H1 (cell line): ENCODE measurements around the gene DMWD. TPM values are rescaled to one million over a fixed set of nuclear protein-coding genes. Genes with fewer than 3 reads are reported as not detected.

Source experiments
- CTCF ChIA-PET: fragments of 300-600 bp; sonication (Branson Sonifier 250); formaldehyde crosslinking; loops from one replicate; lab custom pipeline; 2021; ENCODE audit not compliant: partially characterized antibody; lab: Charles Lee
- POLR2A ChIA-PET: fragments of 300-600 bp; sonication (Branson Sonifier 250); formaldehyde crosslinking; loops from one replicate; lab custom pipeline; 2021; ENCODE audit warnings: inconsistent platforms; ENCODE audit not compliant: partially characterized antibody; lab: Charles Lee
- DNase-seq, 2 experiments: peaks; one replicate each; pipeline versions ENCODE4 v3.0.0 to v3.0.0-alpha.2; 2010 to 2022; ENCODE audit warnings: low spot score in 2 of 2, low read depth in 1 of 2, mixed read lengths in 1 of 2
- FAIRE-seq: peaks from 2 replicates; lab custom pipeline; 2011; peaks lifted over from hg19 to GRCh38; lab: Jason Lieb, UNC
- H2AFZ ChIP-seq: 2 replicates; pipeline ENCODE4 v1.8.1; 2012; ENCODE audit warnings: low read length, inconsistent platforms
- H2AK5ac ChIP-seq: 2 replicates; pipeline ENCODE4 v1.6.1; 2013; ENCODE audit warnings: low read depth, low read length
- H2BK120ac ChIP-seq: replicated peaks from 2 replicates; pipeline ENCODE3; 2013; ENCODE audit warnings: low read depth, low read length, inconsistent platforms
- H2BK12ac ChIP-seq: 2 replicates; pipeline ENCODE4 v1.6.1; 2013; ENCODE audit warnings: low read depth, low read length
- H2BK15ac ChIP-seq: 2 replicates; pipeline ENCODE4 v1.6.1; 2013; ENCODE audit warnings: low read length
- H2BK20ac ChIP-seq: 2 replicates; pipeline ENCODE4 v1.6.1; 2013; ENCODE audit warnings: low read length
- H2BK5ac ChIP-seq: 2 replicates; pipeline ENCODE4 v1.6.1; 2013; ENCODE audit warnings: low read depth, low read length
- H3K14ac ChIP-seq: 2 replicates; pipeline ENCODE4 v1.6.1; 2013; ENCODE audit warnings: inconsistent platforms; ENCODE audit not compliant: insufficient read length
- H3K18ac ChIP-seq: 2 replicates; pipeline ENCODE4 v1.6.1; 2013; ENCODE audit warnings: low read length; ENCODE audit errors: extremely low read depth
- H3K23ac ChIP-seq: 2 replicates; pipeline ENCODE4 v1.6.1; 2013; ENCODE audit warnings: inconsistent platforms; ENCODE audit not compliant: insufficient read length
- H3K23me2 ChIP-seq: 2 replicates; pipeline ENCODE4 v1.6.1; 2013; ENCODE audit warnings: low read depth, low read length
- H3K27ac ChIP-seq: 2 replicates; pipeline ENCODE4 v1.6.1; 2011; ENCODE audit warnings: low read depth, low read length, inconsistent platforms
- H3K27me3 ChIP-seq, 4 experiments: replicated peaks in 1 of 4; 1 replicate in 1 of 4; 2 replicates in 3 of 4; pipeline versions ENCODE4 v1.6.1 to v1.8.1; 2011 to 2013; ENCODE audit warnings: low read length in 3 of 4, mild to moderate bottlenecking in 3 of 4, inconsistent platforms in 2 of 4, mixed read lengths in 2 of 4, moderate library complexity in 1 of 4; ENCODE audit not compliant: control insufficient read depth in 3 of 4, insufficient read depth in 3 of 4; ENCODE audit errors: extremely low read depth in 1 of 4
- H3K36me3 ChIP-seq, 4 experiments: 2 replicates each; pipeline versions ENCODE4 v1.6.1 to v1.8.1; 2011 to 2013; ENCODE audit warnings: mild to moderate bottlenecking in 4 of 4, low read length in 3 of 4, moderate library complexity in 2 of 4, control low read depth in 1 of 4, inconsistent platforms in 1 of 4; ENCODE audit not compliant: insufficient read depth in 4 of 4, control insufficient read depth in 2 of 4
- H3K4ac ChIP-seq: replicated peaks from 2 replicates; pipeline ENCODE3; 2013; ENCODE audit warnings: low read length, low read depth, mixed read lengths, inconsistent platforms; ENCODE audit not compliant: insufficient read length
- H3K4me1 ChIP-seq, 4 experiments: replicated peaks in 1 of 4; 1 replicate in 1 of 4; 2 replicates in 3 of 4; pipeline versions ENCODE4 v1.6.1 to v1.8.1; 2011 to 2013; ENCODE audit warnings: low read length in 3 of 4, inconsistent platforms in 2 of 4, mixed read lengths in 1 of 4; ENCODE audit not compliant: insufficient read depth in 4 of 4, control insufficient read depth in 3 of 4
- H3K4me2 ChIP-seq, 2 experiments: 2 replicates each; pipeline versions ENCODE4 v1.6.1 to v1.8.1; 2011 to 2013; ENCODE audit warnings: low read depth in 2 of 2, low read length in 2 of 2, control low read depth in 1 of 2, inconsistent platforms in 1 of 2, mild to moderate bottlenecking in 1 of 2; ENCODE audit not compliant: insufficient read depth in 1 of 2
- H3K4me3 ChIP-seq, 4 experiments: fragments of 200-600, 300-600 bp in 1 of 4; sonication (generic), shearing (Covaris generic), sonication (Bioruptor Twin) in 1 of 4; 2 replicates each; pipeline versions ENCODE4 v1.5.1 to v1.8.1; 2011 to 2016; ENCODE audit warnings: low read length in 4 of 4, low read depth in 3 of 4, control low read depth in 2 of 4, inconsistent platforms in 2 of 4, mild to moderate bottlenecking in 2 of 4, mixed read lengths in 1 of 4, moderate library complexity in 1 of 4; ENCODE audit not compliant: insufficient read depth in 2 of 4; ENCODE audit errors: extremely low read depth in 1 of 4
- H3K56ac ChIP-seq: replicated peaks from 2 replicates; pipeline ENCODE3; 2013; ENCODE audit warnings: low read depth, mild to moderate bottlenecking, mixed read lengths, low read length, inconsistent platforms; ENCODE audit not compliant: insufficient read length
- H3K79me1 ChIP-seq: 2 replicates; pipeline ENCODE4 v1.6.1; 2013; ENCODE audit warnings: low read depth, low read length, control low read depth
- H3K79me2 ChIP-seq, 2 experiments: 2 replicates each; pipeline versions ENCODE4 v1.6.1 to v1.8.1; 2012 to 2013; ENCODE audit warnings: low read length in 2 of 2, mild to moderate bottlenecking in 2 of 2, inconsistent platforms in 1 of 2; ENCODE audit not compliant: insufficient read depth in 2 of 2, control insufficient read depth in 1 of 2
- H3K9ac ChIP-seq, 4 experiments: replicated peaks in 1 of 4; 1 replicate in 1 of 4; 2 replicates in 3 of 4; pipeline versions ENCODE4 v1.6.1 to v1.8.1; 2011 to 2013; ENCODE audit warnings: low read depth in 3 of 4, low read length in 3 of 4, control low read depth in 2 of 4, mild to moderate bottlenecking in 2 of 4, moderate library complexity in 2 of 4, inconsistent platforms in 1 of 4; ENCODE audit errors: extremely low read depth in 1 of 4
- H3K9me3 ChIP-seq, 2 experiments: 2 replicates each; pipeline versions ENCODE4 v1.6.1 to v1.8.1; 2012 to 2013; ENCODE audit warnings: mild to moderate bottlenecking in 2 of 2, moderate library complexity in 2 of 2, control low read depth in 1 of 2, inconsistent platforms in 1 of 2, low read depth in 1 of 2, low read length in 1 of 2, mixed read lengths in 1 of 2; ENCODE audit not compliant: insufficient read depth in 2 of 2
- H4K20me1 ChIP-seq, 2 experiments: replicated peaks in 1 of 2; 2 replicates each; pipeline versions ENCODE3 to v1.8.1; 2011 to 2013; ENCODE audit warnings: inconsistent platforms in 2 of 2, low read length in 2 of 2, mild to moderate bottlenecking in 1 of 2; ENCODE audit not compliant: insufficient read depth in 2 of 2, control insufficient read depth in 1 of 2
- H4K5ac ChIP-seq: 2 replicates; pipeline ENCODE4 v1.6.1; 2013; ENCODE audit warnings: low read length, low read depth, mixed read lengths, inconsistent platforms; ENCODE audit not compliant: insufficient read length
- H4K8ac ChIP-seq: 2 replicates; pipeline ENCODE4 v1.8.0; 2013; ENCODE audit warnings: mild to moderate bottlenecking, moderate library complexity, low read length, inconsistent platforms; ENCODE audit not compliant: insufficient read depth; ENCODE audit errors: extremely low read depth
- H4K91ac ChIP-seq: replicated peaks from 2 replicates; pipeline ENCODE3; 2013; ENCODE audit warnings: low read length, mixed read lengths, inconsistent platforms; ENCODE audit not compliant: insufficient read length
- CHD1 ChIP-seq: IDR thresholded peaks from 2 replicates; pipeline ENCODE4 v1.6.1; 2012; ENCODE audit warnings: low read depth, low read length, improper control_type of control experiment
- E2F6 ChIP-seq: IDR thresholded peaks from 2 replicates; pipeline ENCODE4 v1.6.1; 2012; ENCODE audit warnings: inconsistent platforms
- EGR1 ChIP-seq: IDR thresholded peaks from 2 replicates; pipeline ENCODE4 v1.6.1; 2011; ENCODE audit warnings: low read depth, low read length, borderline replicate concordance
- HDAC2 ChIP-seq, 2 experiments: fragments of 300-600 bp in 1 of 2; sonication (generic) in 1 of 2; IDR thresholded peaks; 2 replicates each; pipeline ENCODE4 v1.6.1; 2011 to 2012; ENCODE audit warnings: low read depth in 2 of 2, low read length in 2 of 2, mild to moderate bottlenecking in 2 of 2, moderate library complexity in 2 of 2, borderline replicate concordance in 1 of 2, inconsistent platforms in 1 of 2
- KDM1A ChIP-seq: fragments of 200-600, 300-600 bp; sonication (generic); IDR thresholded peaks from 2 replicates; pipeline ENCODE4 v1.7.1; 2016; ENCODE audit warnings: mild to moderate bottlenecking, low read length, borderline replicate concordance
- MAX ChIP-seq: IDR thresholded peaks from 2 replicates; pipeline ENCODE4 v1.6.1; 2012; ENCODE audit warnings: inconsistent platforms
- POLR2A ChIP-seq, 2 experiments: IDR thresholded peaks; 1 replicate in 1 of 2; 2 replicates in 1 of 2; pipeline ENCODE4 v1.6.1; 2011; ENCODE audit warnings: low read depth in 2 of 2, low read length in 2 of 2, mild to moderate bottlenecking in 2 of 2; ENCODE audit errors: control extremely low read depth in 1 of 2
- SIN3A ChIP-seq, 2 experiments: IDR thresholded peaks in 1 of 2; conservative IDR thresholded peaks in 1 of 2; 2 replicates each; pipeline ENCODE4 v1.6.1; 2011 to 2012; ENCODE audit warnings: low read length in 2 of 2, improper control_type of control experiment in 1 of 2, low read depth in 1 of 2, mild to moderate bottlenecking in 1 of 2
- TBP ChIP-seq: IDR thresholded peaks from 2 replicates; pipeline ENCODE4 v1.6.1; 2011; ENCODE audit warnings: low read depth, low read length, improper control_type of control experiment
- USF2 ChIP-seq: IDR thresholded peaks from 2 replicates; pipeline ENCODE4 v1.6.1; 2011; ENCODE audit warnings: low read length, improper control_type of control experiment
- WGBS, 2 experiments: shearing (Covaris generic) in 1 of 2; methylation state at CpG; one replicate each; pipeline versions ENCODE4 v1.1.6 to v1.1.7; 2013 to 2015; ENCODE audit warnings: low lambda C conversion rate in 2 of 2, mixed read lengths in 2 of 2, inconsistent platforms in 1 of 2, low coverage in 1 of 2, missing lambda C conversion rate in 1 of 2; ENCODE audit not compliant: insufficient replicate concordance in 2 of 2, insufficient coverage in 1 of 2, insufficient read length in 1 of 2; ENCODE audit errors: extremely low coverage in 1 of 2, missing lambda C conversion rate in 1 of 2; 5-methylcytosine and 5-hydroxymethylcytosine counted together
- polyA plus RNA-seq, 7 experiments: library from polyadenylated mRNA; depleted of rRNA in 3 of 7; stranded (reverse) in 5 of 7; unstranded in 2 of 7; fragments of >200 nt in 5 of 7; fragments of 200-250 nt in 2 of 7; gene quantifications; 1 replicate in 5 of 7; 2 replicates in 1 of 7; 4 replicates in 1 of 7; pipeline versions ENCODE4 v1.2.1 to v1.2.3, GENCODE V29; 2011 to 2013; ENCODE audit warnings: missing spikeins in 2 of 7, mixed read lengths in 2 of 7
- total RNA-seq: library from RNA; stranded (reverse); fragmentation: NEBNext Ultra II Directional; extraction: Animal tissue kit (Norgen Biotek cat#: 25700); gene quantifications from 2 replicates; pipeline ENCODE4 v1.2.1, GENCODE V29; 2021

Gene DMWD
- total and polyA plus RNA-seq, 2 of the 8 experiments (the other 6 are each of a cell fraction or from before 2014, with no cell fraction given), result 13.6 to 41.0 TPM

GRCh38 chr19:45767410-45767880 lies 25.2 kb downstream of the DMWD start:
- Histone ChIP-seq H3K9ac (peak overlapping the region; percentile 21 to 78 (median 62); a peak in 6 of 7 replicates), H3K23me2 (peaks cover 28% of the 10 kb centered on the region), H3K14ac (no peak overlapping the region), H3K4ac (no peak overlapping the region), H3K4me1 (peaks cover 7 to 41% (median 31%) of the 10 kb centered on the region in 4 experiments), H2BK5ac (no peak overlapping the region), H3K4me3 (peak overlapping the region; percentile 57 to 89 (median 71)), H4K91ac (no peak overlapping the region), H3K9me3 (no peaks in the 10 kb centered on the region), H2BK20ac (no peak overlapping the region), H4K5ac (peak overlapping the region; percentile 28), H3K27ac (no peak overlapping the region), H2BK120ac (no peak overlapping the region), H2BK15ac (no peak overlapping the region), H3K27me3 (no peaks in the 10 kb centered on the region), H4K8ac (peak overlapping the region; percentile 0; the same call in 1 of the 2 replicates), H2AK5ac (no peak overlapping the region), H3K23ac (no peak overlapping the region), H3K4me2 (peak overlapping the region; percentile 61 to 94), H4K20me1 (peaks cover 0 to 3% of the 10 kb centered on the region in 2 experiments), H3K79me1 (no peaks in the 10 kb centered on the region), H3K79me2 (no peaks in the 10 kb centered on the region), H2BK12ac (0 out of 2 replicates have a peak overlapping the region, but pooled peaks have one; percentile 19), H3K56ac (no peak overlapping the region), H3K18ac (peak overlapping the region; percentile 87), H3K36me3 (peaks cover 0 to 2% (median 0%) of the 10 kb centered on the region in 4 experiments; a peak in 2 of 8 replicates), H2AFZ (no peak overlapping the region)
- POLR2A ChIA-PET, result interaction anchor here (0.5 to 16.2 kb wide), 21 partner anchors 7 to 240 kb away, joined by 3 to 284 read pairs (median 5); partner anchors contain the start of genes DMPK, DMWD, FBXO46 and MEIOSIN
- DNase-seq, result no peak
- no peak for FAIRE-seq
- CTCF ChIA-PET, result interaction anchor here (0.6 to 6.7 kb wide), 12 partner anchors 9 to 1059 kb away, joined by 3 to 55 read pairs (median 3); partner anchors contain the start of genes FOXA3 and RSPH6A
- 2% methylated on average over 17 of the region's 31 CpGs; no CpG with 5 or more reads in 1 of the 2 experiments for WGBS, 2 experiments
- TF ChIP-seq MAX (peak; percentile 48; the same call in 1 of the 2 replicates), SIN3A (conservative IDR thresholded peaks at IDR 0.05 in 1 of 2, IDR thresholded peaks at IDR 0.05 in 1 of 2; ENCODE audit: low read depth in 1 of 2, low read length in 2 of 2) (peak in 1 of 2 experiments; percentile 42; a peak in 1 of 4 replicates), HDAC2 (IDR thresholded peaks at IDR 0.05; ENCODE audit: borderline replicate concordance in 1 of 2, low read depth in 2 of 2, low read length in 2 of 2) (0 out of 4 replicates have a peak, but pooled peaks of 1 of the 2 experiments have one; percentile 38), KDM1A (no peak), POLR2A (IDR thresholded peaks at IDR 0.05; ENCODE audit: control extremely low read depth in 1 of 2, low read depth in 2 of 2, low read length in 2 of 2) (no peak), EGR1 (no peak; the same call in 1 of the 2 replicates), TBP (peak; percentile 7; the same call in 1 of the 2 replicates), E2F6 (no peak), CHD1 (no peak), USF2 (no peak)
